GM19467 (cell line): ENCODE data around the gene MYT1.

Experiments
- ATAC-seq: cut with Tn5 transposase; IDR thresholded peaks from one replicate; pipeline ENCODE4 v1.9.1; 2021; ENCODE audit warnings: mild to moderate bottlenecking, moderate library complexity; ENCODE audit not compliant: unreplicated experiment

Gene MYT1

DNA sequence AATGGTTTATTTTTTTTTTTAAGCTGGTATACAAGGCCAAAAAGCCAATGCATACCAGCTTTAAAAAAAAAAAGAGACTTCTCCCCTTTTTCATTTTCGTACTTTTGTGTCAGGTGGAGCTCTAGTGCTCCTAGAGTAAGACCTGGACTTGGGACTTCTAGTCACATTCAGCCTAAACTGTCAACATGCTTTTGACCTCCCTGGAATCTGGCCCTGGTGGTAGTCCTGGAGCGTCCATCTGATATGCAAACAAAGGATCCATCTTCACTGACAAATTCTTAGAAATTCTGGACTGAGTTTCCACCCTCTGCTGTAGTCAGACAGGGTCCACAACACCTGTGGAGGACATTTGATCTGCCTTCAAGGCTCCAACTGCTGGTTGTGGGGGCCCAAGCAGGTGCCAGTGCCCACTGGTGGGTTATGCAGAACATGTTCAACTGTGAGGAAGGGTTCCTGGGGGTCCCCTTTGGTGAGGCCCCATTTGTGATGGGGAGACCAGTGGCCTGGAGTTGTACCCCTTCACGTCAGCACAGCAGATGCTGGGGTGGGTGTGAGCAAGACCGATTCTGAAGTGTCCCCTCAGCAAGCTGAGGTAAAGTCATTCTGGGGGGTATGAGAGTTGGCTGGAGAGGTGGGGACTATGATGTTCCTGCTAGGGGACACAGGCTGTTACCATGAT, 78.7 kb downstream of the MYT1 start:
- ATAC-seq: no peak

DNA sequence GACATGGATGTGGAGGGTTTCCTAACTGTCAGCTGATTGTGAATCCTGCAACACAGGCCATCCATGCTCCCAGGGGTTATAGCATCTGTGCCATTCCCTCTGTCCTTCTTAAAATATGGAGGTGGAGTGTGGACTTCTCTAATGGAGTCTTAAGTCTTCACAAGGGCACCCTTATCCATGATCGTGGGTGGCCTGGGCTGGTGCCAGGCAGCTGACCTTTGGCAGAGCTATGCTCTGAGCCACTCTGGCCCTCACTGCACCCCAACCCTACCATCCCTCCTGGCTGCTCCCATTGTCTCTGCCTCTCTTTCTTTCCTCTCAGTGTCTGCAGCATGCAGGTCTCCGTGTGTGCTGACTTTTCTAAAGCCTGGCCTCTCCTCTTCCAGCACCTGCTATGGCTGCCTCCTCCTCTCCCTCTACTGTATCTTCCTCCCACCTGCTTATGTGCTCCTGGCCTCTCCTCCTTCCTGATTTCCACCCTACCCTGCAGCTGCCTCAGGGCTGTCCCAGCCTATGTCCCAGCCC, 80.1 kb downstream of the MYT1 start:
- ATAC-seq: no peak

DNA sequence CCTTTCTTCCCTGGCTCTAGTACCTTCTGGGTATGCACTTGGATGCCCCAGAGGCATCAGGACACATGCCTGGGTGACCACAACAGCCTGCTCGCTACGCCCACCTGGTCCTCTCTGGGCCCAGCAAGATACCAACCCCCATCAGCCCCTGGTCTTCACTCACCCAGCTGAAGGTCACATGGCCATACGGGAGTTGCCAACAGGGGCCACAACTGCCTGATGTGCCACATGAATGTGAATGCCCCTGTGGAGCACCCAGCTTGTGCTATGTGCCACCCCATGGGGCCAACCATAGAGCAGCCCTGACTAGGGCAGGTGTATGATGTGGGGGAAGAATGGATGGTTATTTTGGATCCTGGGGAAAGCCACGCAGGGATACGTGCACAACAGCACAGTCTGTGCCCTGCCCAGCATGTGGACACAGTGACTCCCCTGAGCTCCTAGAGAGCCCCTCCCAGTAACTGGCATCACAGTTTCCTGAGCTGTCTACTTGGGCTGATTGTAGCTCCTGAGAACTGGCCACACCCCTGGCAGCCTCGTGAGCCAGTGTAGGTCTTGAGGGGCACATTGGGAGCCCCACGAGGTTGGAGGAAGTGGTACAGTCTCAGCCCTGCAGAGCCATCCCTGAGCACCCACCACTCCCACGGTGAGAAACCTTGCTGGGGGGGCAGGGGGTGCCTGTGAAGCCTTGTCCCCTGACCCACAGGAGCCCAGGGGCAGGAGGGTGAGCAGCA, 80.8 kb downstream of the MYT1 start:
- ATAC-seq: no peak

DNA sequence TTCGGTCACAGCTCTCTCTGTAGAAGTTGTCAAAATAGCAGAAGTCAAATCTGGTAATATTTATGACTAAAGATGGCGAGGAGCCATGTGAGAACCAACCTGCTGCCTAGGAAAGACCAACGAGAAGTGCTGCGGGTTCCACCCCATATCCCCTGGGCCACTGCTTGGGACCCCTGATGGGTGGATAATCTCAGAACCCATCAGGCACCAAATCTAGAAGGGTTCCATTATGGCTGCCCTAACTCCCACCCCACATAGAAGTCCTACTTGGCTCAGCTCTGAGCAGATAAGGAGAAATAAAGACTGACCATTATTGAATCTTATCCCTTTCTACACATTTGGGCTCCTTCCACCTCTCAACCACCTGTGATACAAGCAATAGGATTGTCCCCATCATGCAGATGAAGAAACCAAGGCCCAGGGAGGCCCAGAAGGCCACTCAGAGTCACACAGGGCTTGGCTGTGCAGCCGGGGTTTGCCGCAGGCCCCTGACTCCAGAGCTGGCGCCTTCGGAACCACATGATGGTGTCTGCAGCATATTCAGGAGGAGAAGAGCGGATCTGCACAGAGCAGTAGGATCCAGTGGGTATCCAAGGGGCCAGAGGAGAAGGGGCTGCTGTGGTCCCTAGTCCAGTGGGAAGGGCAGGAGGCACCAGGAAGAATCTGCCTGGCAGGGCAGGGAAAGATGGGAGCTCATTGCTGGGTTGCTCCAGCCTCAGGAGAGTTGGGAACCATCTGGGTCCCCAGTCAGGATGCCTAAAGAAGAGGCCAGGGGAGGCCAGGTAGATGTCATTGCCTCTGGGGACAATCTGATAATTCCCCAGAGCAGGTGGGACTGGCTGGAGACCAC, 81.7 kb downstream of the MYT1 start:
- no peak for ATAC-seq

DNA sequence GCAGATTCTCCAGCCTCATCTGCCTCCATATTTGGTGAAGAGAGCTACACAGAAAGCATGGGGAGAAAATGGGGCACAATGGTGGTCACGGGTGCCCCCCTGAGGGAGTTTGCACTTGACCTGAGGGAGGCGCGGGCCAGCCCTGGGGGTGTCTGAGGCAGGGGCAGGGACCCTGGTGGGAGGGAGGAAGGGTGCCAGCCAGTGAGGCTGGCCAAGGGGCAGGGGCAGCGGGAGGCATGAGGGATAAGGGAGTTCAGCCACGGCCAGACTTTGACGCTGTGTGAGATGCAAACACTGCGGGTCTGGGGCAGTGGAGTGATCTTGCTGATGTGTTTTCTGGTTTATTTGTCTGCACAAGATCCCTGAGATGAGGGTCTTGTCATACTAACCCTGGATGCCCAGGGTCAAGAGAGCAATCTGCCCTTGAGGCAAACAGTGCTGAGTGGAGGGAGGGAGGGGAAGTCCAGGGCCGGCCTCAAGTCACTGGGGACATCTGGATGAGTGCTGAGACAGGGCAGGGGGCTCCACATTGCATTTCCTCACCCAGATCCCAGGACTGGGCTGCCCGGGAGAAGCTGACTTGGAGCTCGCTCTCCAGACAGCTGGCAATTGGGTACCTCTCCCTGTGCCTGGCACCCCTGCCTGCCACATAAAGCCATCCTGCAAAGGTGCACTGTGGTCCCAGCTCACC, 82.5 kb downstream of the MYT1 start:
- no peak for ATAC-seq

DNA sequence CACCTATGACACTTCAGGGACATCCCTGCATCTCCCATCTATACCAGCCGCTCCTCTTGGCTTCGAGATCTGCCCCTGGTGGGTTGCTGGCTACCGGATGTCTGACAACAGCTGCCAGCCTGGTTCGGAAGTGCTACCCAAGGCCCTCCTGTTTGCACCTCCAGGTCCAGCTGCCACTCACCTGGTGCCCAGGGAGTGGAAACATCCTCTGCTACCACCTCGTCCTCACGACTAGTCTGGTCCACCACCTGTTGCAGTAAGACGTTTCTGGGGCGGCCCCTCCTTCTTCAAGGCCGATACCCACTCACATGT, 83.0 kb downstream of the MYT1 start:
- ATAC-seq: no peak

DNA sequence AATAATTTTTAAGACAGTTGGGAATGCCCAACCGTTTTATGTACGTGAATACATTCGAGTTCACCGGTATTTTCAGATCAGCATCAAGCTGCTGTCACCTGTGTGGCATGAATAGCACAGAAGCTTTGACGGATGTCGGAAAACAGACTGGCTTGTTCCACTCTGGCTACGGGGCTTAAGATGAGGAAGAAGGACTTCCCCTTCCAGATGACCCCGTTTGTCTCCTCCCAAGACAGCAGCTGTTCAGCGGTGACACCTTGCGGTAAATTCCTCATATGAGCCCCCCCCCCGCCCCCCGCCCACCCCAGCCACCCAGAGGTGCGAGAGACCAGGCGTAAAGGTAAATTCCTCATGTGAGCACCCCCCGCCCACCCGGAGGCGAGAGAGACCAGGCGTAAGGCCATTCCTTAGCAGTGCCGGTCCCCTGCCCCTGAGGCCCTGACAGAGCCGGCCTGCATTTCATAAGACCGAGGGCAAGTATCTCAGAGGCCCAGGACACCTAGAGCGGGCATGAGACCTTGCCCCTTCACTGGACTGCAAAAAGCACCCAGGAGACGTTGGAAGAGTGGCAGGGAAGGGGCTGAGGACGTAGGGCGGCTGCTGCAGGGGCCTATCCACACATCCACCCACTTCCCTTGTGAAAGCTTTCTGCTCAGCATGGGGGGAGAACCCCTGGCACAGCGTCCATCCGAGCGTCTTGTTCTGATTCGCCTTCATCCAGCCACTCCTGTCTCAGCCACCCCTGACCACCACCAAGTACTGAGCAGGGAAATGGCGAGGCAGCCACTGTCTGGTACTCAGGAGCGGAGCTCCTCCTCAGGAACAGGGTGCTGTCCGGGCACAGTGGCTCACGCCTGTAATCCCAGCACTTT, 84.0 kb downstream of the MYT1 start:
- ATAC-seq: no peak

DNA sequence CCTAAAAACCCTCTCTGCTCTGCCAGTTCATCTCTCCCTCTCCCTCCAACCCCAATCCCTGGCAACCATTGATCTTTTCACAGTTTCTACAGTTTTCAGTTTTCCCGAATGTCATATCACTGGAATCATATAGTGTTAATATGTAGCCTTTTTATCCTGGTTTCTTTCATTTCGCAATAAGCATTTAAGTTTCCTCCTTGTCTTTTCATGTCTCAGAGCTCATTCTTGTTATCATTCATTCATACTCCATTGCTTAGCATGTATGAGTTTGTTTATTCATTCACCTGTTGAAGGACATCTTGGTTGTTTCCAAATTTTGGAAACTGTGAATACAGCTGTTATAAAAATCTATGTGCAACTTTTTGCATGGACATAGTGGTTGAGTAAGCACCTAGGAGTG, 85.8 kb downstream of the MYT1 start:
- ATAC-seq: no peak

DNA sequence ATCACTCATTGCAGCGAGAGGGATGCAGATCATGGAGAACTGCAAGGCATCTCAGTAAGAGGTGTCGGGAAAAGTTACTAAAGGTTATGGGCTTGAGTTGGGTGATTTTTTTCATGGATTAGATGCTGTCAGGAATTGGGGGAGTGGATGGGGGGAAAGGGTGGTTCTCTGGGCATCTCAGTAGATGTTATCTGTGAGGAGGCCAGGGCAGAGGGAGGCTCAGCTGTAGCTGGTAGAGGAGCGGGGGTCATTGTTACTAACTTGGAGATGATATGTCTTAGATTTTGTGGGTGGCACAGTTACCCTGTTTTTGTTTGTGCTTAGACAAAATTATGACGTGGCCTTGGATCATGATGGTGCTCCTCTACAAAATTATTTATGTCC, 88.7 kb downstream of the MYT1 start:
- no peak for ATAC-seq

DNA sequence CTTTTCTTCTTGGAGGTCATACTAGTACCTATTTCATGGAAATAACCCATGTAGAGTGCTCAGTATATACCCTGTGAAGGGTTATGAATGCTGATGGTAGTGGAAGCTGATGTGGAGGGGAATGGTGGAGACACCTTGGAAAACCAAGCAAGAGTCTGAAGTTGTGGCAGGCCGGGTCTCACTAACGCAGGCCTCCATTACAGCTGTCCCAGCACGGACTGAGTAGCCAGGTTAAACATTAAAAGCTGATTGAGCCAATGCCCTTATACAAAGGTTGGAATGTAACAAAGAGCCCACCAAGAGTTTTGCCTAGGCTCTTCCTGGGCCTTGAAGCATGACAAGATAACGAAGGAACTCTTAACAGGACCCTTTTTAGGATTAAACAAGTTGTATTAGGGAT, 89.2 kb downstream of the MYT1 start:
- ATAC-seq: no peak

DNA sequence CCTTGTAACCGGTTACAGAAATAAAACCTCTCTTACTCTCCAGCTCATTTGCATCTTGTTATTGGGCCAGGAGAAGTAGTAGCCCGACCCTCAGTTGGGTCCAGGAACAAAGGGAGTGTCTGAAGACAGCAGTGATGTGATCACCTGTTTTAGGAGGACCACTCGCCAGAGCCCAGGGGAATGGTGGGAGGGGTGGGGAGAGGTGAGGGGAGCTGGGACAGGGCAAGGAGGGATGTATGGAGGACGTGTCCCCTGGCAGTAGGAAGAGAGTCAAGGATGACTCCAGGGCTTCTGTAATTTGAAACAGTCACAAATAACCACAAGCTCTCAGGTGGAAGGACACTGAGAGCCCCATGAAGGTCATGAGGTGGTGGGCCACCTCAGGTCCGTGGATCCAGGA, 89.9 kb downstream of the MYT1 start:
- no peak for ATAC-seq

DNA sequence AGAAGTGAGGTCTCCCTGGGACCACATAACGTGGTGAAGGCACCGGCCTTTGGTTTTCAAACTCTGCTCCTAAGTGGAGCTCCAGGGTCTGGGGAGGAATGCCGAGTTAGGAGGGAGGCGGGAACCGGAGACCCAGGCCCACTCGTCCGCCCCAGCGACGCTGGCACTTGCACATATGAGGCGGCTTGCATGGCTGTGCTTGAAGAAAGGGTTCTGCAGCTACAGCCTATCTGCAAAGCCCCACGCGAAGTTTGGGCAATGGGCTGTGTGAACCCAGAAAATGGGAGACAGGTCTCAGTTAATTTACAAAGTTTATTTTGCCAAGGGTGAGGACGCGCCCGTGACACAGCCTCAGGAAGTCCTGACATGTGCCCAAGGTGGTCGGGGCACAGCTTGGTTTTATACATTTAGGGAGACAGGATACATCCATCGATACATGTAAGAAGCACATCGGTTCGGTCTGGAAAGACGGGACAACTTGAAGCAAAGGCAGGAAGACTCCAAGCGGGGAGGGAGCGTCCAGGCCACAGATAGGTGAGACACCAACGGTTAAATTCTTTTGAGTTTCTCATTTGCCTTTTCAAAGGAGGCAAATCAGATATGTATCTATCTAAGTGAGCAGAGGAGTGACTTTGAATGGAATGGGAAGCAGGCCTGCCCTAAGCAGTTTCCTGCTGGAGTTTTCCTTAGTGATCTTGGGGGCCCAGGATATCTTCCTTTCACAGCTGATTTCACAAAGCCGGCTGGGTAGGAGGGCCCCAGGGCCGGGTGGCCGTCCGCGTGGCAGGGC, 90.5 kb downstream of the MYT1 start:
- ATAC-seq: no peak

DNA sequence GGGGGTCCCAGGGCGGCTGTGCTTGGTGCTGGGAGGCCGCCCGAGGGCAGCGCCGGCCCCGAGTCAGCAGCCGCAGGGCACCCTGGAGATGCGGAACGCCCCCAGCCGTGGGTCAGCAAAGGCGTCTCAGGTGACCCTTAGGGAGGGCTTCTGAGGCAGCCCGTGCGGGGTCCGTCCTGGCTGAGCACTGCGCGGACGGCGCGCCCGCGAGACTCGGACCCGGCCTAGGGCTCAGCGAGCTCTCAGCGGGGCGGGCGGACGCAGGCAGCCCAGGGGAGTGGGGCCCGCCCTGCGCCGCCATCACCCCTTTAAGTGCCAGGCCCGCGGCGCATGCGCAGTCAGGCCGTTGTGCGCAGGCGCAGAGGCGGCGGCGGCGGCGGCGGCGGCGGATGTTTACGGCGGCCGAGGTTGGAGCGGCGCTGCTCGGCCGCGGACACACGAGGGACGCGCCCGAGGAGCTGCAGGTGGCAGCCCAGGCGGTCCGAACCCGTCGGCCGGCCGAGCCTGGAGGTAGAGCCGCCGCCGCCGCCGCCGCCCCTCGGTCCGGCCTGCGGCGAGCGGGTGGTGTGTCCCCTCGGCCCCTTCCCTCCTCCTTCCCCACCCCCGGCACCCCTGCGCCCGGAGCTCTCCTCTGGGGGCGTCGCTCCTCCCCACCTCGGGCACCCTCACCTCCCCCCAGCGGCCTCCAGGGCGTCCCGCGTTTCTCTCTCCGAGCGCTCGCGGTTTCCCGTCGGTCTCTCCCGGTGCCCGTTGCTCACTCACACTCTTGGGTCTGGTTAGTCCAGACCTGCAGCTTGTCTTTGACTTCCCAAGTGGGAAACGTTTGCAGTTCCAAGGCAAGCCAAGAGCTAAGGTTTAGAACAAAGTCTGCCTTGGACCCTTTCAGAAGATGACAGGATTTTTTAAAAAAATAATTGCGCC, 91.4 kb downstream of the MYT1 start, which contains the start of gene PCMTD2:
TSS of gene PCMTD2 (plus strand) at position 388 of the 921 bp plus-strand sequence. CDS start 4,218 bp downstream, outside the sequence.
- ATAC-seq: peak; percentile 78

DNA sequence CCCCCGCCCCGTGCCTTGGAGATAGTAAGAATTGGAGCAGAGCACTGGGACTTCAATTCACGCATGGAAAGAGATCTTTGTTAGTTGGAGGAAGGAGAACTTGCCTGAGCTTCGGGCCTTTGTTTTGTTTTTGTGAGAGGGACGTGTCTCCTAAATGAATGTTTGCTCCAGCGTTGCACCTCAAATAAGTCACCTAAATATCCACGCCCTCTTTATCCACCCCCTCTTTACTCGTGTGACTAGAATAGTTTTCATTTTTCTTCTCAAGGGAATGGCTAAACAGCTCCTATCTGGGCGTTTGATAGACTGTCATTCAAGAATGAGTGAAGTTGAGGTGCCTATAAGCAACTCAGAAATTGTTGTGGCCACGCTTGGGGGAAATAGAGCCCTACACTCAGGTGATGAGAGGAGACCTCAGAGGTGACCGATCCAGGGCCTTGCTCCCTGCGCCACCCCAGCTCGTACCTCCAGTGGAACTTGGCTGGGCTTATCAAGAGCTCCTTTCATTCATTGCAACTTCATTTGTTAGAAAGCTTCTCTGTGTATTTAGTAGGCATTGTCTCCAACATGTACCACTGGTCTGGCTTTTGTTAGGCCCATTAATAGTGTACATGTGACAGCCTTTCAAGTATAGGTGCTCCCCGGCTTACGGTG, 92.2 kb downstream of the MYT1 start:
- ATAC-seq: no peak

DNA sequence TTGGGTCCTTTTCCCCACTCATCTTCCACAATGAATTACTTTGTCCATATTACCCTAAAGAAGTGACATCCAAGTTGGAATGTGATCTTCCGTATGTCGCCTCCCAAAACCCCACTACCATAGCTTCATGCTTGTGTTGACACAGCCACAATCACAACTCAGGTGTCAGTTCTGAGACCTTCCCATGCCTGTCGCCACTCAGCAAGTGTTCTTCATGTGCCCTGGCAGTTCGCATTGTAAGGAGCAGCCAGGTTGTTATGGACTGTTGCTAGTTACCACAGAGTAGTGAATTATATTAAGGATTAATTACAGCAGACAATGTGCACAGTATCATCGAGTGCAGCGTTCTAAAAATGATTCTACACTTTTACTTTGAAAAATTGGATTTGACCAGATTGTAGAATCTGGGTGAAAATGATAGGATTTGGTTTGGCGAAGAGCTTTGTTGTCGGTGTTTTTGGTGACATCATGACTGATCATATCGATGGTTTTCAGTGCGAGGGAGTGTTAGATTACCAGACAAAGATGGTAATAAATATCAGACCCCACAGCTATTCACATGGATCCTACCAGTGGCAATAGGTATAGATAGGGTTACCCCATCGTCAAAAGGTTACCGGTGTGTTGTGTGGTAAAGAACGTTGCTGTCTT, 93.0 kb downstream of the MYT1 start:
- no peak for ATAC-seq

DNA sequence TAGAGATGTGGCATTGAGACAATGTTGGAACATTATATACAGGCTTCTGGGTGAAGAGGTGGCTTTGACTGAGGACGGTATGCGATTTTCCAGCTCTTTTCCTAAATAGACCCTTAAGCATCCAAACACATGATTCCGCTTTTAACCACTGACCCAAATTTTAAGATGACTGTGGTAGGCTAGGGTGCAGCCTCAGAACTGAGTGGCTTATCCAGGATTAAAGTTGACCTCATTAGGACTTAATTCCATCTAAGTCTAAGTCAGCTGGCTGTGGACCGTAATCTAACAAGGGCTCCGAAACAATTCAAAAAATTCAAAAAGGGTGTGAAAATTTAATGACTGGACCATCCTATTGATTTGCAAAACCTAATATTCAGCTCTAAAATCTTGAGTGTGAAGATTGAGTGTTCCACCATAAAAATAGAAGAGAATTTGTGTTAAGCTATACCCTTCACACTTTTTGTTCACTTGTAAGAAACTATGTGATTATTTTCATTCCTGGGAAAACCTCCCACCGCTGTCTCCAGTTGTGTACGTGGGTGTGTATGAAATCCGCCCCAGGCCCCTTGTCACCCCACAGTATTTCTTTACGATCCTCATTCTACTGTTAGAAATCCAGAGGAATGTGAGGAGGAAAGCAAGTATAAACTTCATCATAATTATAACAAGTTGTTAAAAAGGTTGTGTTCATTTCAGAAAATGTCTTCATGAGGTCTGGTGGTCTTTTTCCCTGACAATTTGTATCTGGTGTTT, 94.0 kb downstream of the MYT1 start:
- ATAC-seq: no peak

DNA sequence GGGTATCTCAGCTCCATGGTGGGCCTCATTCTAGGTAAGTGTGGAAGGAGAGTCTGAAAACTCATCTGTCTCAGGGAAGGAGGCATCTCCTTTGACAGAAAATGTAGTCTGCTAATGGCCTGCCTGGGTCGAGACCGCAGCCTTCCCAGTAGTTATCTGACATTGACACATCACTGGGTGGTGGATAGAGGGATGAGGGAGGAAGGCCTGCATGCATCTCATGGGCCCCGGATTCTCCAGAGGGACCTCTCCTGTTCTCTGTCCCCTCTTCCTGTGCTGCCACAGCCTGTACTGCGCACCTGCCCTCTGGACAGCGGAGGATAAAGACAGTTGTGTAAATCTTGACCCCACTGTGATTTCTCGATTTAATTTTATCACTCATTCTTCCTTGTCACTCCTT, 96.0 kb downstream of the MYT1 start:
- ATAC-seq: no peak
